Keratinocyte (primary cell): ENCODE results near the gene OSBPL8.

ENCODE experiments used
- EZH2 ChIP-seq: IDR thresholded peaks from one replicate; pipeline ENCODE4 v1.6.1; 2012; ENCODE audit warnings: inconsistent platforms, mild to moderate bottlenecking, low read length, moderate library complexity
- TF ChIP-seq, protein P1 (sequence below), 3 experiments: IDR thresholded peaks in 1 of 3; conservative IDR thresholded peaks in 1 of 3; optimal IDR thresholded peaks in 1 of 3; 2 replicates in 2 of 3; 3 replicates in 1 of 3; pipeline versions ENCODE3 to v1.5.1; 2011; ENCODE audit warnings: low read length in 3 of 3, mild to moderate bottlenecking in 3 of 3, moderate library complexity in 2 of 3, control low read depth in 1 of 3, inconsistent platforms in 1 of 3; ENCODE audit not compliant: insufficient read depth in 2 of 3; ENCODE audit errors: extremely low read depth in 1 of 3

DNA sequence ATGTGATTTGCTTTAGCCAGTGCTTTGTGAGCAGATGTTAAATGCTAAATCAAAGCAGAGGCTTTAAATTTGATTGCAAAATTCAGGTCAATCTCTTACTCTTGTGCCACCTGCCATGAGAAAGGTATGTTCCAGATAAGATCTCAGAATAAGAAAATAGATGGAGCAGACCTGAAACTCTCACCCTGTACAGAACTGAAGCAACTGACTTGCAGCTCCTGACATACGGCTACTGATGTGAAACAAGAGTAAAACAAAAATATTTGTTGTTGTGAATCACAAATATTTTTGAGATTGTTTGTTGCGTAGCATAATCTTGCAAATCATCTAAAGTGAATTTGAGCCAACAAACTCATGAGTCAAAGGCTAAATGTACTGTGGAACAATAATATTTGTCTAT, 3.5 kb upstream of the OSBPL8 start:
- TF ChIP-seq, protein P1, sequence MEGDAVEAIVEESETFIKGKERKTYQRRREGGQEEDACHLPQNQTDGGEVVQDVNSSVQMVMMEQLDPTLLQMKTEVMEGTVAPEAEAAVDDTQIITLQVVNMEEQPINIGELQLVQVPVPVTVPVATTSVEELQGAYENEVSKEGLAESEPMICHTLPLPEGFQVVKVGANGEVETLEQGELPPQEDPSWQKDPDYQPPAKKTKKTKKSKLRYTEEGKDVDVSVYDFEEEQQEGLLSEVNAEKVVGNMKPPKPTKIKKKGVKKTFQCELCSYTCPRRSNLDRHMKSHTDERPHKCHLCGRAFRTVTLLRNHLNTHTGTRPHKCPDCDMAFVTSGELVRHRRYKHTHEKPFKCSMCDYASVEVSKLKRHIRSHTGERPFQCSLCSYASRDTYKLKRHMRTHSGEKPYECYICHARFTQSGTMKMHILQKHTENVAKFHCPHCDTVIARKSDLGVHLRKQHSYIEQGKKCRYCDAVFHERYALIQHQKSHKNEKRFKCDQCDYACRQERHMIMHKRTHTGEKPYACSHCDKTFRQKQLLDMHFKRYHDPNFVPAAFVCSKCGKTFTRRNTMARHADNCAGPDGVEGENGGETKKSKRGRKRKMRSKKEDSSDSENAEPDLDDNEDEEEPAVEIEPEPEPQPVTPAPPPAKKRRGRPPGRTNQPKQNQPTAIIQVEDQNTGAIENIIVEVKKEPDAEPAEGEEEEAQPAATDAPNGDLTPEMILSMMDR (optimal IDR thresholded peaks at IDR 0.05 in 1 of 3, IDR thresholded peaks at IDR 0.05 in 1 of 3, conservative IDR thresholded peaks at IDR 0.05 in 1 of 3; ENCODE audit: extremely low read depth in 1 of 3, insufficient read depth in 2 of 3, low read length in 3 of 3) = no peak
- no peak for TF ChIP-seq EZH2
